HepG2 (cell line): ENCODE measurements around the gene SPTSSB. TPM values are rescaled to one million over a fixed set of nuclear protein-coding genes. Genes with fewer than 3 reads are reported as not detected.

Experiments
- ATAC-seq: fragments of 200-7000 bp; cut with Tn5 transposase; 3 replicates; pipeline ENCODE4 v1.9.1; 2020; ENCODE audit warnings: mild to moderate bottlenecking, moderate library complexity
- BruUV-seq: library from RNA; stranded (reverse); fragments of 400-500 nt; replicated peaks from 2 replicates; lab custom pipeline; 2021; lab: Mats Ljungman, UMichigan
- CTCF ChIA-PET: fragments of 300-600 bp; formaldehyde crosslinking; extraction: SDS; loops from one replicate; lab custom pipeline; 2021; ENCODE audit warnings: low total read pairs, inconsistent platforms, low intra/inter-chr PET ratio; lab: Yijun Ruan, JAX
- POLR2A ChIA-PET: fragments of 350-600 bp; sonication (Branson Sonifier 250); formaldehyde crosslinking; loops from one replicate; lab custom pipeline; 2020; ENCODE audit warnings: antibody characterized with exemption, inconsistent platforms; lab: Yijun Ruan, JAX
- DNase-seq: peaks from one replicate; pipeline ENCODE4 v3.0.0-alpha.2; 2015; ENCODE audit warnings: low spot score
- FAIRE-seq: peaks from 3 replicates; lab custom pipeline; 2011; peaks lifted over from hg19 to GRCh38; lab: Jason Lieb, UNC
- H2AFZ ChIP-seq: one replicate; pipeline ENCODE4 v1.6.1; 2011; ENCODE audit warnings: low read length, inconsistent platforms
- H3K27ac ChIP-seq: fragments of 300-600 bp; 3 replicates; pipeline ENCODE4 v1.8.0; 2011; ENCODE audit warnings: mixed run types, mild to moderate bottlenecking, mixed read lengths, low read length, inconsistent platforms; ENCODE audit not compliant: insufficient read depth; ENCODE audit errors: extremely low read length
- H3K27me3 ChIP-seq, 2 experiments: fragments of 200-600 bp in 1 of 2; 2 replicates in 1 of 2; 3 replicates in 1 of 2; pipeline versions ENCODE4 v1.6.0 to v1.8.0; 2011; ENCODE audit warnings: low read length in 2 of 2, mild to moderate bottlenecking in 2 of 2, moderate library complexity in 2 of 2, inconsistent platforms in 1 of 2; ENCODE audit not compliant: insufficient read depth in 2 of 2, control insufficient read depth in 1 of 2
- H3K36me3 ChIP-seq, 2 experiments: fragments of 200-600 bp in 1 of 2; replicated peaks in 1 of 2; 2 replicates in 1 of 2; 3 replicates in 1 of 2; pipeline versions ENCODE4 v1.5.1 to v1.8.0; 2011; ENCODE audit warnings: low read length in 2 of 2, inconsistent platforms in 1 of 2; ENCODE audit not compliant: insufficient read depth in 2 of 2, control insufficient read depth in 1 of 2
- H3K4me1 ChIP-seq: 2 replicates; pipeline ENCODE4 v1.5.1; 2012; ENCODE audit warnings: low read length, inconsistent platforms; ENCODE audit not compliant: insufficient read depth
- H3K4me2 ChIP-seq: 2 replicates; pipeline ENCODE4 v1.6.0; 2011; ENCODE audit warnings: low read depth, low read length, inconsistent platforms
- H3K4me3 ChIP-seq, 3 experiments: fragments of 200-600 bp in 1 of 3; sonication (generic), shearing (Covaris generic) in 1 of 3; replicated peaks in 1 of 3; 2 replicates each; pipeline ENCODE4 v1.5.1; 2011 to 2016; ENCODE audit warnings: low read length in 3 of 3, inconsistent platforms in 2 of 3, low read depth in 2 of 3, mild to moderate bottlenecking in 2 of 3, control low read depth in 1 of 3, mixed read lengths in 1 of 3; ENCODE audit not compliant: insufficient read depth in 1 of 3
- H3K79me2 ChIP-seq: one replicate; pipeline ENCODE4 v1.6.1; 2011; ENCODE audit warnings: low read length, inconsistent platforms; ENCODE audit not compliant: insufficient read depth
- H3K9ac ChIP-seq: 2 replicates; pipeline ENCODE4 v1.6.0; 2011; ENCODE audit warnings: mild to moderate bottlenecking, low read depth, low read length, inconsistent platforms; ENCODE audit not compliant: insufficient read depth
- H3K9me3 ChIP-seq: 2 replicates; pipeline ENCODE4 v1.5.1; 2012; ENCODE audit warnings: mild to moderate bottlenecking, low read length
- H4K20me1 ChIP-seq: 2 replicates; pipeline ENCODE4 v1.6.0; 2011; ENCODE audit warnings: inconsistent platforms, mild to moderate bottlenecking, low read length, moderate library complexity; ENCODE audit not compliant: insufficient read depth
- ARID2 ChIP-seq: sonication (generic); formaldehyde crosslinking; IDR thresholded peaks from 2 replicates; pipeline ENCODE4 v1.8.1; 2022; ENCODE audit warnings: mild to moderate bottlenecking, missing genetic modification reagents, borderline replicate concordance
- ASH2L ChIP-seq: fragments of 300-600, 200-600 bp; sonication (generic); IDR thresholded peaks from 2 replicates; pipeline ENCODE4 v1.7.0; 2017; ENCODE audit warnings: low read depth, mild to moderate bottlenecking, moderate library complexity, mixed read lengths, low read length; ENCODE audit not compliant: insufficient read length
- HNF4G ChIP-seq, 2 experiments: sonication (generic) in 1 of 2; formaldehyde crosslinking in 1 of 2; IDR thresholded peaks; 2 replicates each; pipeline versions ENCODE4 v1.4.0 to v1.6.1; 2011 to 2020; ENCODE audit warnings: borderline replicate concordance in 2 of 2, low read depth in 2 of 2, mild to moderate bottlenecking in 2 of 2, low read length in 1 of 2, missing genetic modification reagents in 1 of 2, moderate library complexity in 1 of 2
- MIXL1 ChIP-seq: IDR thresholded peaks from 2 replicates; pipeline ENCODE4 v1.6.1; 2016
- POLR2A ChIP-seq, 2 experiments: IDR thresholded peaks; 2 replicates each; pipeline ENCODE4 v1.6.1; 2011; ENCODE audit warnings: low read depth in 2 of 2, low read length in 2 of 2, mild to moderate bottlenecking in 1 of 2, moderate library complexity in 1 of 2; ENCODE audit not compliant: insufficient read depth in 1 of 2
- PPARG ChIP-seq: conservative IDR thresholded peaks from 2 replicates; pipeline ENCODE4 v1.6.1; 2016; ENCODE audit warnings: missing biosample characterization, missing genetic modification reagents
- RFXAP ChIP-seq: sonication (generic); formaldehyde crosslinking; IDR thresholded peaks from 2 replicates; pipeline ENCODE4 v1.4.0; 2020; ENCODE audit warnings: missing genetic modification reagents, borderline replicate concordance
- SMAD3 ChIP-seq: sonication (generic); formaldehyde crosslinking; IDR thresholded peaks from 2 replicates; pipeline ENCODE4 v1.4.0; 2020; ENCODE audit warnings: missing genetic modification reagents
- TFDP1 ChIP-seq: IDR thresholded peaks from 2 replicates; pipeline ENCODE4 v1.6.1; 2016; ENCODE audit warnings: missing compliant biosample characterization, missing genetic modification reagents, borderline replicate concordance
- ZBTB20 ChIP-seq: sonication (generic); formaldehyde crosslinking; IDR thresholded peaks from 2 replicates; pipeline ENCODE4 v1.8.1; 2023; ENCODE audit warnings: missing genetic modification reagents, low read depth, mild to moderate bottlenecking, borderline replicate concordance
- ZBTB38 ChIP-seq: sonication (generic); formaldehyde crosslinking; IDR thresholded peaks from 2 replicates; pipeline ENCODE4 v1.5.1; 2020; ENCODE audit warnings: mild to moderate bottlenecking, missing genetic modification reagents
- ZNF720 ChIP-seq: sonication (generic); formaldehyde crosslinking; IDR thresholded peaks from 2 replicates; pipeline ENCODE4 v1.4.0; 2020; ENCODE audit warnings: missing genetic modification reagents
- ZNF737 ChIP-seq: sonication (generic); formaldehyde crosslinking; IDR thresholded peaks from 2 replicates; pipeline ENCODE4 v1.5.0; 2020; ENCODE audit warnings: missing genetic modification reagents, mild to moderate bottlenecking, borderline replicate concordance
- WGBS: methylation state at CpG from one replicate; pipeline ENCODE4 v1.1.6; 2017; ENCODE audit warnings: low lambda C conversion rate; 5-methylcytosine and 5-hydroxymethylcytosine counted together
- in situ Hi-C: cut with HindIII; loops from 2 replicates; pipeline ENCODE4 v1.10.0; 2017; ENCODE audit warnings: low pct_unique_long_range_greater_than_20kb; ENCODE audit not compliant: extremely low pct_ligation_motif_present
- intact Hi-C: fragments of 100-400 bp; cut with micrococcal nuclease; formaldehyde crosslinking; loops from one replicate; pipeline ENCODE4 v1.10.0; 2022; ENCODE audit not compliant: unreplicated experiment
- polyA plus RNA-seq, 8 experiments: library from polyadenylated mRNA; depleted of rRNA in 3 of 8; stranded (reverse) in 7 of 8; unstranded in 1 of 8; fragments of >200 nt; fragmentation: Illumina TruSeq in 4 of 8; extraction: Trizol in 4 of 8; gene quantifications; 2 replicates each; pipeline versions ENCODE4 v1.2.1 to v1.2.3, GENCODE V29; 2011 to 2016; ENCODE audit warnings: low read depth in 4 of 8, missing spikeins in 1 of 8, mixed read lengths in 1 of 8; ENCODE audit not compliant: insufficient read depth in 1 of 8
- total RNA-seq, 5 experiments: library from RNA; depleted of rRNA; stranded (reverse); fragments of >200 nt; fragmentation: Illumina TruSeq; extraction: Trizol; gene quantifications; 2 replicates each; pipeline ENCODE4 v1.2.3, GENCODE V29; 2016; ENCODE audit warnings: low read depth in 1 of 5
- TF ChIP-seq, protein P1 (sequence below): sonication (generic); formaldehyde crosslinking; IDR thresholded peaks from 2 replicates; pipeline ENCODE4 v1.9.0; 2022; ENCODE audit warnings: low read depth, missing genetic modification reagents

The SPTSSB gene
- total and polyA plus RNA-seq, 2 of the 13 experiments (the other 11 are each of a cell fraction or from before 2014, with no cell fraction given), result 0.51 to 2.4 TPM

DNA sequence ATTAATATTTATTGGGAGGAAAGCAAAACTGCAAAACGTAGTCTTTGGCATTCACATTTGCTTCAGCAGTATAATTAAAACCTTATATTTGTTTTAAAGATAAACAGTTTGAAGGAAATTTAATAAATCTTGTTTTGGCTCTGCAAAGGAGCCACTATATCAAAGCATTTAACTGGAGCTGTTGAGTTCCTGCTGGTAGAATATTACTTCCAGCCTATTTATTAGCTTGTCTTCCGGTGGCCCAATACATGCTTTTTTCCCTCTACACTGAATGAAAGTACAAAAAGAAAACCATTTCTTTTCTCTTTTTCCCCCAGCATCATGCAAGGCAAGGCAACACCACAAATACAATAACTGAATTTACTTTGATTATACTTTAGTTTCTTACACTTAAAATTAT is 26.3 kb downstream of the SPTSSB start (continued):
- TF ChIP-seq ASH2L, result no peak
- no peak for TF ChIP-seq RFXAP (CRISPR knock-in tag)
- TF ChIP-seq, all 625 proteins: peak for 0

GRCh38 chr3:161343986-161344385 is 27.3 kb downstream of the SPTSSB start:
- peaks cover 57% of the 10 kb centered on the region for H3K4me1 ChIP-seq
- no peaks in the 10 kb centered on the region for H4K20me1 ChIP-seq
- no peaks in the 10 kb centered on the region for H3K9me3 ChIP-seq
- TF ChIP-seq ARID2 (CRISPR knock-in tag) (0 out of 2 replicates have a peak, but pooled peaks have one; percentile 1), HNF4G (IDR thresholded peaks at IDR 0.05; ENCODE audit: borderline replicate concordance, low read depth, low read length) (no peak), HNF4G (CRISPR knock-in tag; IDR thresholded peaks at IDR 0.05; ENCODE audit: borderline replicate concordance, low read depth) (no peak)
- TF ChIP-seq, all 625 proteins: peak for 1
- CTCF ChIA-PET, result no interaction called here
- no peak overlapping the region for H2AFZ ChIP-seq
- in situ Hi-C loops, result no loop called here
- H3K36me3 ChIP-seq, result no peaks in the 10 kb centered on the region
- H3K27ac ChIP-seq, result peak overlapping the region; percentile 5
- peak overlapping the region; percentile 49; the same call in 1 of the 2 replicates for H3K4me2 ChIP-seq
- POLR2A ChIA-PET, result interaction anchor here (1.9 kb wide), 1 partner anchor 20 kb away, joined by 7 read pairs; no protein-coding TSS in a partner anchor
- BruUV-seq, result no TSS peak
- no peak overlapping the region for H3K9ac ChIP-seq
- DNase-seq (no peak), ATAC-seq (no peak), FAIRE-seq (no peak)
- no peaks in the 10 kb centered on the region for H3K27me3 ChIP-seq
- intact Hi-C loops, result loop anchor here (5.0 kb wide), 1 partner anchor 122 kb away; the partner anchor contains the start of gene NMD3
- no peaks in the 10 kb centered on the region for H3K79me2 ChIP-seq
- no peak overlapping the region for H3K4me3 ChIP-seq
- 71% methylated on average over 1 of the region's 1 CpG for WGBS

GRCh38 chr3:161343540-161343939 is 27.8 kb downstream of the SPTSSB start:
- Histone ChIP-seq H3K4me1 (peaks cover 61% of the 10 kb centered on the region), H3K27ac (peak overlapping the region; percentile 36), H3K27me3 (no peaks in the 10 kb centered on the region), H3K9me3 (no peaks in the 10 kb centered on the region), H3K79me2 (no peaks in the 10 kb centered on the region), H4K20me1 (no peaks in the 10 kb centered on the region), H3K4me2 (peak overlapping the region; percentile 49), H3K9ac (no peak overlapping the region), H3K36me3 (no peaks in the 10 kb centered on the region), H3K4me3 (no peak overlapping the region), H2AFZ (no peak overlapping the region)
- ChIA-PET CTCF (no interaction called here), POLR2A (interaction anchor here (1.9 kb wide), 1 partner anchor 20 kb away, joined by 7 read pairs; no protein-coding TSS in a partner anchor)
- no peak for ATAC-seq
- DNase-seq, result peak; percentile 53
- intact Hi-C loops, result loop anchor here (5.0 kb wide), 1 partner anchor 121 kb away; the partner anchor contains the start of gene NMD3
- in situ Hi-C loops, result no loop called here
- 0% methylated on average over 3 of the region's 3 CpGs for WGBS
- FAIRE-seq, result no peak
- BruUV-seq, result no TSS peak
- TF ChIP-seq TFDP1 (CRISPR knock-in tag) (no peak), PPARG (CRISPR knock-in tag) (peak; percentile 41; the same call in 1 of the 2 replicates), ZNF737 (CRISPR knock-in tag) (no peak), ZBTB38 (CRISPR knock-in tag) (no peak), SMAD3 (CRISPR knock-in tag) (no peak), ZBTB20 (CRISPR knock-in tag) (no peak), ZNF720 (CRISPR knock-in tag) (no peak), POLR2A (IDR thresholded peaks at IDR 0.05; ENCODE audit: insufficient read depth in 1 of 2, low read depth in 2 of 2, low read length in 2 of 2) (no peak), MIXL1 (CRISPR knock-in tag) (0 out of 2 replicates have a peak, but pooled peaks have one; percentile 49)
- TF ChIP-seq, protein P1, sequence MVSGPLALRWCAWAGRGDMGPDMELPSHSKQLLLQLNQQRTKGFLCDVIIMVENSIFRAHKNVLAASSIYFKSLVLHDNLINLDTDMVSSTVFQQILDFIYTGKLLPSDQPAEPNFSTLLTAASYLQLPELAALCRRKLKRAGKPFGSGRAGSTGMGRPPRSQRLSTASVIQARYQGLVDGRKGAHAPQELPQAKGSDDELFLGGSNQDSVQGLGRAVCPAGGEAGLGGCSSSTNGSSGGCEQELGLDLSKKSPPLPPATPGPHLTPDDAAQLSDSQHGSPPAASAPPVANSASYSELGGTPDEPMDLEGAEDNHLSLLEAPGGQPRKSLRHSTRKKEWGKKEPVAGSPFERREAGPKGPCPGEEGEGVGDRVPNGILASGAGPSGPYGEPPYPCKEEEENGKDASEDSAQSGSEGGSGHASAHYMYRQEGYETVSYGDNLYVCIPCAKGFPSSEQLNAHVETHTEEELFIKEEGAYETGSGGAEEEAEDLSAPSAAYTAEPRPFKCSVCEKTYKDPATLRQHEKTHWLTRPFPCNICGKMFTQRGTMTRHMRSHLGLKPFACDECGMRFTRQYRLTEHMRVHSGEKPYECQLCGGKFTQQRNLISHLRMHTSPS (CRISPR knock-in tag), result no peak
